HepG2 (cell line): ENCODE measurements around the gene OARD1. TPM values are rescaled to one million over a fixed set of nuclear protein-coding genes. Genes with fewer than 3 reads are reported as not detected.
A peak's percentile ranks its signal among the peaks of the same experiment; 100 is the strongest.

Experiments
- HNRNPL ChIP-seq: fragments of 200-400 bp; formaldehyde crosslinking; IDR thresholded peaks from 2 replicates; pipeline ENCODE4 v1.6.1; 2017; ENCODE audit warnings: mild to moderate bottlenecking, low read depth, low read length
- KAT7 ChIP-seq: IDR thresholded peaks from 2 replicates; pipeline ENCODE4 v1.6.1; 2018; ENCODE audit warnings: borderline replicate concordance, missing compliant biosample characterization
- KDM2A ChIP-seq: sonication (generic); formaldehyde crosslinking; IDR thresholded peaks from 2 replicates; pipeline ENCODE4 v1.4.0; 2020; ENCODE audit warnings: low read depth, missing genetic modification reagents, borderline replicate concordance
- MEIS1 ChIP-seq: sonication (generic); formaldehyde crosslinking; IDR thresholded peaks from 2 replicates; pipeline ENCODE4 v1.9.0; 2021; ENCODE audit warnings: mild to moderate bottlenecking, missing genetic modification reagents, moderate library complexity, borderline replicate concordance
- SOX5 ChIP-seq: IDR thresholded peaks from 2 replicates; pipeline ENCODE4 v1.6.1; 2016; ENCODE audit warnings: borderline replicate concordance
- SP4 ChIP-seq: sonication (generic); formaldehyde crosslinking; IDR thresholded peaks from 2 replicates; pipeline ENCODE4 v1.8.1; 2023; ENCODE audit warnings: mild to moderate bottlenecking, missing genetic modification reagents
- SRSF9 ChIP-seq: fragments of 200-400 bp; formaldehyde crosslinking; IDR thresholded peaks from 2 replicates; pipeline ENCODE4 v1.6.1; 2018; ENCODE audit warnings: borderline replicate concordance, mild to moderate bottlenecking, low read depth, low read length; ENCODE audit not compliant: insufficient read depth, poor library complexity, severe bottlenecking
- TBL1XR1 ChIP-seq: fragments of 150-350 bp; IDR thresholded peaks from 2 replicates; pipeline ENCODE4 v1.6.1; 2014; ENCODE audit warnings: borderline replicate concordance, low read length; ENCODE audit not compliant: partially characterized antibody
- ZHX2 ChIP-seq, 2 experiments: sonication (generic) in 1 of 2; formaldehyde crosslinking in 1 of 2; IDR thresholded peaks; 2 replicates each; pipeline versions ENCODE4 v1.6.1 to v1.9.0; 2014 to 2022; ENCODE audit warnings: antibody characterized with exemption in 1 of 2, borderline replicate concordance in 1 of 2, inconsistent platforms in 1 of 2, low read depth in 1 of 2, missing genetic modification reagents in 1 of 2
- ZNF232 ChIP-seq: sonication (generic); formaldehyde crosslinking; IDR thresholded peaks from 2 replicates; pipeline ENCODE4 v1.4.0; 2020; ENCODE audit warnings: missing genetic modification reagents, borderline replicate concordance
- ZNF256 ChIP-seq: sonication (generic); formaldehyde crosslinking; conservative IDR thresholded peaks from 2 replicates; pipeline ENCODE4 v1.4.0; 2020; ENCODE audit warnings: missing genetic modification reagents
- ZNF446 ChIP-seq: sonication (generic); formaldehyde crosslinking; IDR thresholded peaks from 2 replicates; pipeline ENCODE4 v1.5.0; 2020; ENCODE audit warnings: mild to moderate bottlenecking, missing genetic modification reagents
- ZNF510 ChIP-seq: sonication (generic); formaldehyde crosslinking; IDR thresholded peaks from 2 replicates; pipeline ENCODE4 v1.4.0; 2020; ENCODE audit warnings: low read depth, mild to moderate bottlenecking, missing genetic modification reagents
- ZNF652 ChIP-seq: IDR thresholded peaks from 2 replicates; pipeline ENCODE4 v1.6.1; 2016; ENCODE audit warnings: low read depth, borderline replicate concordance
- ZNF674 ChIP-seq: sonication (generic); formaldehyde crosslinking; IDR thresholded peaks from 2 replicates; pipeline ENCODE4 v1.5.0; 2020; ENCODE audit warnings: low read depth, mild to moderate bottlenecking, missing genetic modification reagents
- ZNF766 ChIP-seq: sonication (generic); formaldehyde crosslinking; IDR thresholded peaks from 2 replicates; pipeline ENCODE4 v1.5.0; 2020; ENCODE audit warnings: missing genetic modification reagents, borderline replicate concordance
- ZNF768 ChIP-seq: sonication (generic); formaldehyde crosslinking; IDR thresholded peaks from 2 replicates; pipeline ENCODE4 v1.4.0; 2020; ENCODE audit warnings: missing genetic modification reagents
- ZNF772 ChIP-seq: sonication (generic); formaldehyde crosslinking; IDR thresholded peaks from 2 replicates; pipeline ENCODE4 v1.5.0; 2020; ENCODE audit warnings: mild to moderate bottlenecking, missing genetic modification reagents
- ZNF83 ChIP-seq: sonication (generic); formaldehyde crosslinking; IDR thresholded peaks from 2 replicates; pipeline ENCODE4 v1.4.0; 2020; ENCODE audit warnings: missing genetic modification reagents, mild to moderate bottlenecking, borderline replicate concordance
- ZSCAN29 ChIP-seq: sonication (generic); formaldehyde crosslinking; conservative IDR thresholded peaks from 2 replicates; pipeline ENCODE4 v1.4.0; 2020; ENCODE audit warnings: mild to moderate bottlenecking, missing genetic modification reagents
- ZSCAN30 ChIP-seq: sonication (generic); formaldehyde crosslinking; IDR thresholded peaks from 2 replicates; pipeline ENCODE4 v1.5.0; 2020; ENCODE audit warnings: mild to moderate bottlenecking, missing genetic modification reagents
- polyA plus RNA-seq, 8 experiments: library from polyadenylated mRNA; depleted of rRNA in 3 of 8; stranded (reverse) in 7 of 8; unstranded in 1 of 8; fragments of >200 nt; fragmentation: Illumina TruSeq in 4 of 8; extraction: Trizol in 4 of 8; gene quantifications; 2 replicates each; pipeline versions ENCODE4 v1.2.1 to v1.2.3, GENCODE V29; 2011 to 2016; ENCODE audit warnings: low read depth in 4 of 8, missing spikeins in 1 of 8, mixed read lengths in 1 of 8; ENCODE audit not compliant: insufficient read depth in 1 of 8
- total RNA-seq, 5 experiments: library from RNA; depleted of rRNA; stranded (reverse); fragments of >200 nt; fragmentation: Illumina TruSeq; extraction: Trizol; gene quantifications; 2 replicates each; pipeline ENCODE4 v1.2.3, GENCODE V29; 2016; ENCODE audit warnings: low read depth in 1 of 5
- TF ChIP-seq, protein P1 (sequence below): sonication (generic); IDR thresholded peaks from 2 replicates; pipeline ENCODE4 v1.6.1; 2016; ENCODE audit warnings: low read depth, borderline replicate concordance

The OARD1 gene
- total and polyA plus RNA-seq, 2 of the 13 experiments (the other 11 are each of a cell fraction or from before 2014, with no cell fraction given) = 18.4 to 49.0 TPM

DNA sequence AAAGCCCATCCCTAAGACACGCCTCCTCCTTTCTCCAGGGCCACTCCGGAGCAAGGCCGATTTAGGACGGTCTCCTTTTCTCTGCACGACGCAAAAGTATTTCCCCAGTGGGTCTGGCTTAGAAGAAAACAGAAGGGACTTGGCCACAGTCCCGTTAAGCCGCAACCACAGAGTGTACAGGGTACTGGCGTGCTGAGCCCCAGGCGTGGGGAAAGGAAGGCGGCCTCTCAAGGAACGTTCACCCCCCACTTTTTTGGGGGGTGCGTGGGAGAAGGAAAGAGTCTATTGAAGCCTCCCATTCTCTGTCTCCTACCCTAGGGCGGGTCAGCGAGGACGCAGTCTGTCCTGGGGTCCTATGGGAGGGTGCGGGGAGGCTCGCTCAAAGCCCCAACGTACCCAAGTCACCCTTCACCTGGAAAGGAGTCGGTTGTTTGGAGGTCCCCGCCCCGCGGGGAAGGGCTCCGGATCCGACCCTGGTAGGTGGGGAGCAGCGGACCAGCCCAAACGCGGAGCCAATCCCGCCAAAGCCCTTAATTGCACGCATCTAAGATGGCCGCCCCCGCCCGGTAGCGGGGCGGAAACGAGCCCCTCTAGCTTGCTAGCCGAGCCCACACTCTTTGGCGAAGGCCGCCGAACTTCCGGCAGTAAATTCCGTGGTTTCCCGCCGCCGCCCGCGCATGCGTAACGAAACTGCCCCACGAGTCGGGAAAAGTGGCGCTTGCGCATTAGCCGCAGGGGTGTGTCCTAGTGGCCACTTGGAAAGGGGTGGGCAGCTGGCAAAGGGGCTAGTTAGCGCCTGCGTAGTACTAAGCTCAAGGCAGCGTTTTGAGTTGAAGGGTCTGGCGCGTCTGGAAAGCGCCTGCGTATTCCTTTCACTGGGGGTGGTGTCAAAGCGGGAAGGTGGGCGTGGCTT lies at the start of gene OARD1 (continued):
- TF ChIP-seq ZSCAN30 (CRISPR knock-in tag) = no peak
- TF ChIP-seq ZNF772 (CRISPR knock-in tag) = peak; percentile 64; the same call in 1 of the 2 replicates
- 0 out of 2 replicates have a peak, but pooled peaks have one; percentile 57 for TF ChIP-seq MEIS1 (CRISPR knock-in tag)
- TF ChIP-seq HNRNPL = peak; percentile 73; the same call in 1 of the 2 replicates
- TF ChIP-seq, protein P1, sequence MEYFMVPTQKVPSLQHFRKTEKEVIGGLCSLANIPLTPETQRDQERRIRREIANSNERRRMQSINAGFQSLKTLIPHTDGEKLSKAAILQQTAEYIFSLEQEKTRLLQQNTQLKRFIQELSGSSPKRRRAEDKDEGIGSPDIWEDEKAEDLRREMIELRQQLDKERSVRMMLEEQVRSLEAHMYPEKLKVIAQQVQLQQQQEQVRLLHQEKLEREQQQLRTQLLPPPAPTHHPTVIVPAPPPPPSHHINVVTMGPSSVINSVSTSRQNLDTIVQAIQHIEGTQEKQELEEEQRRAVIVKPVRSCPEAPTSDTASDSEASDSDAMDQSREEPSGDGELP = no peak; the same call in 1 of the 2 replicates
- no peak for TF ChIP-seq TBL1XR1
- TF ChIP-seq ZNF652 (CRISPR knock-in tag) = no peak
- no peak for TF ChIP-seq ZSCAN29 (CRISPR knock-in tag)
- TF ChIP-seq ZNF446 = peak; percentile 73; the same call in 1 of the 2 replicates
- peak; percentile 64; the same call in 1 of the 2 replicates for TF ChIP-seq ZNF232 (CRISPR knock-in tag)
- peak; percentile 11; the same call in 1 of the 2 replicates for TF ChIP-seq SOX5
- TF ChIP-seq ZNF674 (CRISPR knock-in tag) = 0 out of 2 replicates have a peak, but pooled peaks have one; percentile 40
- TF ChIP-seq KAT7 (CRISPR knock-in tag) = peak; percentile 85
- peak; percentile 83 for TF ChIP-seq KDM2A (CRISPR knock-in tag)
- TF ChIP-seq SP4 = no peak
- 0 out of 2 replicates have a peak, but pooled peaks have one; percentile 24 for TF ChIP-seq ZNF256 (CRISPR knock-in tag)
- TF ChIP-seq ZNF510 (CRISPR knock-in tag) = no peak
- TF ChIP-seq ZNF766 = peak; percentile 96; the same call in 1 of the 2 replicates
- TF ChIP-seq ZHX2 (IDR thresholded peaks at IDR 0.05; ENCODE audit: low read depth) = peak; percentile 84
- TF ChIP-seq ZHX2 (CRISPR knock-in tag; IDR thresholded peaks at IDR 0.05; ENCODE audit: borderline replicate concordance) = 0 out of 2 replicates have a peak, but pooled peaks have one; percentile 34
- TF ChIP-seq SRSF9 = no peak
- 0 out of 2 replicates have a peak, but pooled peaks have one; percentile 63 for TF ChIP-seq ZNF83
- no peak for TF ChIP-seq ZNF768 (CRISPR knock-in tag)
